SKM-1 treated with dmso at 0.1 percent for 144 hours (cell line): Measurements from ENCODE around the gene ING1.
A peak's percentile ranks its signal among the peaks of the same experiment; 100 is the strongest.
"Not testable (repeated sequence)": the region's sequence is repeated elsewhere in the genome, so short reads cannot be mapped to it uniquely, and the experiment has no call there.

Source experiments
- DNase-seq: peaks from one replicate; lab custom pipeline; 2025; ENCODE audit not compliant: unreplicated experiment; lab: John Stamatoyannopoulos, UW

ING1 gene

DNA sequence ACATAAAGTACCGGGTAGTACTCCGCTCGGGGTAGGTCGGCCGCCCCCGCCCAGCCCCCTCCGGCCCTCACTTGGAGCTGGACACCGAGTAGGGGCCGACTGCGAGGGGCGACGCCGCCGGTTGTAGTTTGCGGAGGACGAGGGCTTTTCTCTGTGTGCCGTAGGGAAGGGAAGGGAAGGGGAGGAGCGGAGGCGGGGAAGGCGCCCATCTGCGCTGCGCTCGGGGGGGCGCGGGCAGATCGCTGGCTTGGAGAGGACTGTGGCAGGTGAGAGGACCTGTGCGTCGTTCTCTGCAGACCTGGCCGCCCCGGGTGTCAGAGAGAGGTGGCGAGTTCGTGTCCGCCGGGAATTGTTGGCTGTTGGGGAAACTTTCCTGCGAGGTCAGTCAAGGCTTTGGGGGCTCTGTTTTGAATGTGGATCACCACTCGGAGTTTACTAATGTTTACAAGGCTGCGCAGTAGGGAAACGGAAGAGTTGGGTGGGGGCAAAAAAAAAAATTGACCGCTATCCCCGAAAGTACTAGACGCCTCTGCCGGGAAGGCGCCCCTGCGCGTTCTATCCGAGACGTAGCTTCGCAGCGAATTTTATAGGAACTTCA lies 1.4 kb downstream of the ING1 start:
- DNase-seq: no peak

DNA sequence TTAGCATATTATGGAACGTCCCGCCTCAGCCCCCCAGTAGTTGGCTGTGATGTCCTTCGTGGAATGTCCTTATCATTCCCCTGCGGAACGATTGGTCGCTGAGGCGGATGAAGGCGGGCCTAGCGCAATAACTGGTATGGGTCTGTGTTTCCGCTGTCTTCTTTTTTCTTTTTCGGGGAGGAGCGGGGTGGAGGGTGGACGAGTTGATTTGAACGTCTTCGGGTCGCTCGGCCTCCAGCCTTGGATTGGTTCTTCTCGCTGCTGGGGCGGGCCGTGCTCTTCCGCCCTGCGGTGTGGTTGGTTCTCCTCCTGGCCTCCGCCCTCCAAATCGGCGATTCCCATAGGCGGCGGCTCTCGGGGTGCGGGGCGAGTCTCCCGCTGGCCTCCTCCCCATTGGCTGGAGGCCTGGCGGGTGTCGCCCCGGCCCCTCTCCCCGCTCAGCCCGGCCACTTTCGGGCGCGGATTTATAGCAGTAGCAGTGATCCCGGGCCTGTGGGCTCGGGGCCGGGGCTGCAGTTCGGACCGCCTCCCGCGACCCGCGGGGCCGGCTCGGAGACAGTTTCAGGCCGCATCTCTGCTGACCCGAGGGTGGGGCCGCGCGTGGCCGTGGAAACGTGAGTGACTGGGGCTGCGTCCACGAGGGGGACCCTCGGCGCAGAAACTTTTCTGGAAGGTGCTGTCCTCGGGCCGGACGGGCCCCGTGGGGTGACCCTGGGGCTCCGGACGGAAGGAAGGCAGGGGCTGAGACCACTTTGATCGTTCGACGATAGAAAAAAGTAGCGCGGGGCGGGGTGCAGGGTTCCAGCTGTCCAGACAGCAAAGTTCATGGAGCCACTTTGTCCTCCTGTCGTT lies 2.1 kb downstream of the ING1 start:
- DNase-seq: peak; percentile 99

DNA sequence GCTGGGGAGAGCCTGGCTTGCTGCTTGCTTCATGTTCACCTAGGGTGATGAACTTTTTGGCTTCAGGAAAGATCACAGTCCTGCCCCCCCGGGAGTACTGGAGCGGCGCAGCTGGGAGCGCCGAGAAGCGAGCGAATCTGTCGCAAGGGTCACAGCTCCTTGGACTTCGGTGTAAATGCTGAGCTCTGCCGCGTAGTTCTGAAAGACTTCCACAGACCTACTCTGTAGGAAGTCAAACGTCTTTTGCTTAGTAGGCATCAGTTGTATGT lies 2.7 kb downstream of the ING1 start:
- no peak for DNase-seq

DNA sequence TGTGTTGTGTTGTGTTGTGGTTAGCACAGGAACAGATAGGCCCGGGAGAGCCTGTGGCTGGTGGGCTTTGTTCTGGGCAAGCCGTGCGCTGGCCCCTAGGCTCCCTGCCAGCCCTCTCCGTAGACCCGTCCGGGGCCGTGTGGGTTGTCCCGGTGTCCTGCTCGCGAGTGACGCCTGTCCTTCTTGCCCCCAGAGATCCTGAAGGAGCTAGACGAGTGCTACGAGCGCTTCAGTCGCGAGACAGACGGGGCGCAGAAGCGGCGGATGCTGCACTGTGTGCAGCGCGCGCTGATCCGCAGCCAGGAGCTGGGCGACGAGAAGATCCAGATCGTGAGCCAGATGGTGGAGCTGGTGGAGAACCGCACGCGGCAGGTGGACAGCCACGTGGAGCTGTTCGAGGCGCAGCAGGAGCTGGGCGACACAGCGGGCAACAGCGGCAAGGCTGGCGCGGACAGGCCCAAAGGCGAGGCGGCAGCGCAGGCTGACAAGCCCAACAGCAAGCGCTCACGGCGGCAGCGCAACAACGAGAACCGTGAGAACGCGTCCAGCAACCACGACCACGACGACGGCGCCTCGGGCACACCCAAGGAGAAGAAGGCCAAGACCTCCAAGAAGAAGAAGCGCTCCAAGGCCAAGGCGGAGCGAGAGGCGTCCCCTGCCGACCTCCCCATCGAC lies 5.7 kb downstream of the ING1 start:
- no peak for DNase-seq

DNA sequence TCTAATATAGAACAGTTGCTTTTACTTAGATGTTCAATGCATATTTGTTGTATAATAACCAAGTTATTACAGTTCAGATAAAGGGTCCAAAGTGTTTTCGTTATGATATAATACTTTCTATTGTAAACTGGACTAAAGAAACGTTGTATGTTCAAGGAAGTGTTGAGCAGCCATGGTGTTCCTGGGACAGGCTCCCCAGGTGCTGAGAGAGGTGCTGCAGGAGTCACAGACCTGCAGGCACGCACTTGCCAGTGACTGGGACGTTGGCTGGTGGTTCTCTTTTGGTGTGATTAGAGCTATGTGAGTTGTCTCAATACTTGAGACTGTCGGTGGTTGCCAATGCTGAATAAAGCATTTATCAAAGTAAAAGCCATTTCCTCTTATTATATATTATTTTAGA lies 9.5 kb downstream of the ING1 start:
- DNase-seq: no peak

DNA sequence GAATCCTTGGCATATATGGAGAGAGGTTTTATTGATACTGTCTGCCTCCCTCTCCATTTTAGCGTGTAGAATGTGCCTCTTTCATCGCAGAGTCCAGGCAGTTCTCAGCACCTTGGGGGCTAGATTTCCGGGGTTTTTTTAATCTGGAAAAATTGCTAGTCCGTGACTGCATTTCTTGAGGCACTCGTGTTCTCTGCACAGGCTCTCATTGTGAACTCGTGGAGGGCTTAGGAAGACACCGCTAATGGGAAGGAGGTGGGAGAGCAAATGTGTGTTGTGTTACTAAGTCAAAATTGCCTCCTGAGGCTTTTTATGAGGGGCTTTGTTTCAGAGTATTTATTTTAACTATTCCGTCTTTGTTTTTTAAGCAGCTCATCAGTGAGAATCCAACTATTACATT lies 10.1 kb downstream of the ING1 start:
- no peak for DNase-seq

DNA sequence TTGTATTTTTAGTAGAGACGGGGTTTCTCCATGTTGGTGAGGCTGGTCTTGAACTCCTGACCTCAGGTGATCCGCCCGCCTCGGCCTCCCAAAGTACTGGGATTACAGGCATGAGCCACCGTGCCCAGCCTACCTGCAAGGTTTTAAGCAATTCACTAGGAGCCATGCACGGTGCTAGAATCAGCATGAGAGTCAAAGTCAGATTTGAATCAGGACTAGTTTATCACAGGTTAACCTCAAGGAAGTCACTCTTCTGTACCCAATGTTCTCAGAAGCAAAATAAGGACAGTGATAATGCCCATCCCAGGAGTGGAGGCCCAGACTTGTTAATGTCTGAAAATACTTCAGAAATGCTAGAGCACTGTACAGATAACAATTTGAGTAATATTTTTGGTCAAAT lies 12.7 kb downstream of the ING1 start:
- not testable (repeated sequence) for DNase-seq

DNA sequence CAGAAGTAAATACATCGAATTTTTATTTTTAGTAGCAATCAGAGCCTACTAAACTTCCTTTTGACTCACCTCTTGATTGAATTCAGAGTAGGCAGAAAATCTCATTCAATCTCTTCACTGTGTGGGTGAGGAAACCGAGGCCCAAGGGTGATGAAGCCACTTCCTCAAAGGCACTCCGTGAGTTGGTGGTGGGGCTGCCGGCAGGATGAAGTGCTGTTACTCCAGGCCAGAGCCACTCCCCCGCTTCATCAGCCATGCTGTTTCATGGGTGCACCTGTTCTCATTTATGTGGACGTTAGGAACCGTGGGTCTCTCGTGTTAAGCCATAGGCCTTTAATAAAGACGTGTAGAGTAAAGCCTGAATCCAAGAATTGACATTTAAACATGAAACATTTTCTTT lies 13.2 kb downstream of the ING1 start:
- peak; percentile 31 for DNase-seq

DNA sequence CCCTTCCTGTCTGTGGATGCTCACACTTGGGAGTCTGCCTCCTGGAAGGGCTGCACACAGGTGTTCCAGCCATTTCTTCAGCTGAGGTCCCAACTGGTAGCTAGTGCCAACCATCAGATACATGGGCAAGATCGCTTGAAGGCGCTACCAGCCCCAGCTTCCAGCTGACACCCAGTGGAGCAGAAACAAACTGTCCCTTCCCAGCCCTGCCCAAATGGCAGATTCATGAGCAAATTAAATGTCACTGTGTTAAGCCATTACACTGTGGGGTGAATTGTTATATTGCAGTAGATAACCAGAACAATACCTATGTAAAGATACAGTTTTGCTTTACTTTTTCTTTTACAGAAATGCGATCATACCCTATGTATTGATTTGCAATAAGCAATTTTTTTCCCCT lies 17.6 kb downstream of the ING1 start:
- DNase-seq: no peak

DNA sequence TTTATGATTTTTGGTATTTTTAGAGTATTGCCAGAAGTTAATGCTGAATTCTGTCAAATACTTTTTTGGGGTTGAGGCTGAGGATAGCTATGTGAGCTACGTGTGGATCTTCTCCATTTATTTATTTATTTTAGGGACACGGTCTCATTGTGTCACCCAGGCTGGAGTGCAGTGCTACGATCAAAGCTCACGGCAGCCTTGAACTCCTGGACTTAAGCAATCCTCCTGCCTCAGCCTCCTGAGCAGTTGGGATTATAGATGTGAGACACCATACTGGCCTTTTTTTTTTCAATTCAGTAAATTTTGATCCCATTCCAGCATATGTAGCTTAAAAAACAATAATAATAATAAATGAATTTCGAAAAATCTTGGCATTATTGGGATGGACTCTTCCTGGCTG lies 21.1 kb downstream of the ING1 start:
- DNase-seq: no peak

DNA sequence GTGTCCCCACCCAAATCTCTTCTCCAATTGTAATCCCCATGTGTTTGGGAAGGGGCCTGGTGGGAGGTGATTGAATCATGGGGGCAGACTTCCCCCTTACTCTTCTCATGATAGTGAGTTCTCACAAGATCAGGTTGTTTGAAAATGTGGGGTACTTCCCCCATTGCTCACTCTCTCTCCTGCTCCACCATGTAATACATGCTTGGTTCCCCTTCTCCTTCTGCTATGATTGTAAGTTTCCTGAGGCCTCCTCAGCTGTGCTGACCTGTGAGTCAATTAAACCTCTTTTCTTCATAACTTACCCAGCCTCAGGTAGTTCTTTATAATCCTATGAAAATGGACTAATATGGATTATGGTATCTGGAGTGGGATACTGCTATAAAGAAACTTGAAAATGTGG lies 24.1 kb downstream of the ING1 start:
- DNase-seq: no peak

DNA sequence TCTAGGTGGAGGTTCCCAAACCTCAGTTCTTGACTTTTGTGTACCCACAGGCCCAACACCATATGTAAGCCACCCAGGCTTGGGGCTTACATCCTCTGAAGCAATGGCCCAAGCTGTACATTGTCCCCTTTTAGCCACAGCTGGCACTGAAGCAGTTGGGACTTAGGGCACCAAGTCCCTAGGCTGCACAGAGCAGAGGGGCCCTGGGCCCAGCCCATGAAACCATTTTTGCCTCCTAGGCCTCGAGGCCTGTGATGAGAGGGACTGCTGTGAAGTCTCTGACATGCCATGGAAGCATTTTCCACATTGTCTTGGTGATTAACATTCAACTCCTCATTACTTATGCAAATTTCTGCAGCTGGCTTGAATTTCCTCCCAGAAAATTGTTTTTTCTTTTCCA lies 30.2 kb downstream of the ING1 start:
- no peak for DNase-seq

DNA sequence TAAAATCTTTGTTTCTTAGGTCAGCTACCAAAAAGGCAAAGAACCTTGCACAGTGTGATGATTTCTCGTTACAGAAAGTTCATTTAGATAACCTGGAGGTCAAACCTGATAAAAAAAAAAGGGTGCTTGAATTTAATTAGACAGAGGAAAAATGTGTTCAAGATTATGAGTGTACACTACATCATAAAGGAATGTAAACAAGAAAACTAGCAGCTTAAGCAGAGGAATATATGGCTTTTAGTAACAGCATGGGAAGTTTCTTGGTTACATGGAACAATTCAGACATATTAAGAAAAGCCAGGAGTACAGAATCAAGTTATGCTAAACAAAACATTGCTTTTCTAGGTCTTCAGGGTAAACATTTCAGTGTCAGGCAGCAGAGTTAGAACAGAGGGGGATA lies 32.9 kb downstream of the ING1 start:
- DNase-seq: no peak

DNA sequence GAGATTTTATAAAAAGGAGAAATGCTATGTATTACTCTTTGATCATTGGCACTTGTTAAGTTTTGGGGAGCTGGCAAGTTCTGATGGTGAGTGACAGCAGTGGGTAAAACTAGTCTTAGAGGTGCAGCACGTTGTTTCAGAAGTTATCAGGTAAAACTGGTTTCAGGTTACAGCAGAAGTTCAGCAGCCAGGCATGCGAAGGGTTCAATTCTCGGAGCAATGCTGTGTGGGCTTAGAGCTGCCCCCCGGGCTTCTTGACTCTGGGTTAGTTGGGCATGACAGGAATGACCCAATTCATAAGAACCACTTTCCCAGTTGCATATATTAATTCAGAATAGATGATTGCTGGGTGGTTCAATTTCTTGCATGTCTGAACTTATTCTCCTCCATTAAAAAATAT lies 34.8 kb downstream of the ING1 start:
- DNase-seq: no peak

DNA sequence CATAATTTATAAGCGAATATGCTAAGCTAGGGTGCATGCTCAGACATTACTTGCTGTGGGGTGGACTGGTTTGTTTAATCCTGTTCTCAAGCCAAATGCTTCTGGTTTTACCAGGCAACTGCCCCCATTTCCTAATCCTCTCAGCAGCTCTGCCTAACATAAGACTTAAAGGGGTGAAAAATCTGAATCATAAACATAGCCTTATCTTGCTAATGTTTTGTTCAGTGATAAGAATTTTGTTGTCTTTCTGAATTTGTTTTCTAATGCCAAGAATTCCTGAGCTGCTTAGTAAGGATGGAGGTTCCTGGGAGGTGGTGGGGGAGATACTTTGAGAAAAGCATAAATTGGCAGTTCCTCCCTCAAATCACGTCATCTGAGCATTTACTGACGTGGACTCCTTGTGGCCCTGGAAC lies 42.7 kb downstream of the ING1 start:
- no peak for DNase-seq

DNA sequence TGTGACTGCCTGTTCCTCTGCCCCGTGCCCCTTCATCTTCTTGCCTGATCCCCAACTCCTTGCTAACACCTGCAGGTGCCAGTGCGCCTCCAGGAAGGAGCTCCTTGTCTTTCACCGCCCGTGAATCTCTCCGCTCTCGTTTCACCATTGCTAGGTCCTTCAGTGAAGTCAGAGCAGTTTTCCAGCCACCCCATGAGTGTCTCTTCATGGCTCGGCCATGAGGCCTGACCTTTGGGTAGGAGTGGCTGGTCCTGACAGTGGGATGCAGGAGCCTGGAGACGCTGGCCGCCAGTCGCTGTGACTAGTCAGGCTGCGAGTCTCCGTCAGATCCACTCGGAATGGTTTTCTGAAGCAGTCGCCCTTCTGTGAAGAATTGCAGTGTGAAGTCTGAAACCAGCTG lies 43.8 kb downstream of the ING1 start:
- DNase-seq: no peak

DNA sequence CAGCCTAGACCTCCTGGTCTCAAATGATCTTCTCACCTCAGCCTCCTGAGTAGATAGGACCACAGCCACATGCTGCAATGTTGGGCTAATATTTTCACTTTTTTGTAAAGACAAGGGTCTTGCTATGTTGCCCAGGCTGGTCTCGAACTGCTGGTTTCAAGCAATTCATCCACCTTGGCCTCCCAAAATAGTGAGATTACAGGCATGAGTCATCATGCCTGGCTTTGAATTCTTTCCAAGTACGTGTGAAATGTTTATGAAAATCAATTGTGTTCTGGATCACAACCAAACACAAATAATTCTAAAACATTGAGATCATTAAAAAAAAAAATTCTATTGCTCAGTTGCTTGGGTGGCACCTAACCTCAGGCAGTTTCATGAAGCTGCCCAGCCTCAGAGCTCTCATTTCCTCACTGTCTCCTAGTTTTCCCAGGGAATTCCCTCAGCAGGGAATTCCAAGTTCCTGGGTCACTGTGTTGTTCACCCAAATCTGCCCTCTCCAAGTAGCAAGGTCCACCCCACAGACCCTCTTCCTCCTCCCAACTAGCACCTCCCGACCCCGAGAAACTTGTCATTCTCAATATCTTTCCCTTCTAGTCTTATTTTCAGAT lies 44.8 kb downstream of the ING1 start:
- DNase-seq: no peak

DNA sequence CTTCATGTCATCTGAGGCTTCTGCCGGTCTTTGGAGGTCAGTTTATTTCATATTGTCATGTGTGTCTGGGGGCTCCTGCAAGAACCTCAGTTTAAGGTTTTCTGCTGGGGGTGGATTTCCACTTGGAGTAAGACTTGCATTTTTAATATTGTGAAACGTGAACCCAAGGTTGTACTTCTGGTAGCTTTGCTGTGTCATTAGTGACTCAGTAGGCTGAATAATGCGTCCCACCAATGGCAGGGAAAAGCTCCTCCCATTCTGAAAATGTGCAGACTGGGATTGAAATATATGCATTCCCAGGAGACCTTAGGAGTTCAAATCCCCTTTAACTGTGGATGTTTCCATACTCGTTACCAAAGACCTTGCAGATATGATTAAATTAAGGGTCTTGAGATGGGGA lies 46.2 kb downstream of the ING1 start:
- no peak for DNase-seq

DNA sequence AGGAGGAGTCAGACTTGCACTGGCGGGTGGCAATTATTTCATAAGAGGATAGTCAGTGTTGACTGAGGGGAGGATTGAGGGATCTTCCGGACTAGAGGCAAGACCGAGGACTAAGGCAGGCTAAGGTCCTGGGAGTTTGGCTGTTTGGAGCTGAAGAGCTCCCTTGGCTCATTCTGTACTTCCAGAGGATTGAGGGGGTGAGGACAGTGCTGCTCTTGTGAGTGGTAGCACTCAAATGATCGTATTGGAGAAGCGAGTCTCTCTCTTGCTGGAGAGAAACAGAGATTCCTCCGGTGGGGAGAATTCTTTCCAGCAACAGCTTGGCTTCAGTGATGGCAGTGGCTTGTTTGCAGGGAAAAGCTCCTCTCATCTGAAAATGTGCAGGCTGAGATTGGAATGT lies 47.1 kb downstream of the ING1 start:
- no peak for DNase-seq

DNA sequence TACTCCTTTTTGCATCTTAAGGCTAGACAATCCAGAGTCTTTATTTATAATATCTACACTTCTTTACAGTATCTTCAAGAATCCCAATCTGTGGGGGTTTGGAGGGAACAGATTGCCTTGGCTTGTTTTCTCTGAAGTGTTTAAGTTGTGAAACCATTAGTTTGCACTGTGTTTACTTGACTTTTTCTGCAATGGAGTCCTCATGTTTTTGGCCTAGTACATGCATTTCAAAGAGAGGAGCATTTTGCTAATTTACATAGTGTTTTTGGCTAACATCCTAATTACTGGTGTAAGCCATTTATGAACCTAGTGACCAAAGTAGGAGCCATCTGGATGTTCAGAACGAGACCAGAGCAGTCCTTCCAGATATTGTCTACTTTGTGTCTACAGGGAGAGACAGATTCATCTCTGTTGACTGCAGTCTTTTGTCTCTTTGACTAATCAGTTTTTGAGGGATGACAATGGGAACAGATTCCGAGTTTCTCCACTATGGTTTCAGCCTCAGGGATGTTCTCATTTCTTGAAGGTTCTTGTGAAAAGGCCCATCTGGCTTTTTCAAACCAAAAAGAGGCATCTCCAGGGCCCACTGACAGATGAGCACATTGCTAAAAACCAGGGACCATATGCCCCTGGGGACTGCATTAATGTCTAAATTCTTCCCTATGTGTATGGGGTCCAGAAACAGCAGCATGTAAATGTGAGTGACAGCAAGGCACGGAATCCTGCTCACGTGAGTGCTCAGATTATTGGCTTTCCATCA lies 53.4 kb downstream of the ING1 start:
- no peak for DNase-seq

DNA sequence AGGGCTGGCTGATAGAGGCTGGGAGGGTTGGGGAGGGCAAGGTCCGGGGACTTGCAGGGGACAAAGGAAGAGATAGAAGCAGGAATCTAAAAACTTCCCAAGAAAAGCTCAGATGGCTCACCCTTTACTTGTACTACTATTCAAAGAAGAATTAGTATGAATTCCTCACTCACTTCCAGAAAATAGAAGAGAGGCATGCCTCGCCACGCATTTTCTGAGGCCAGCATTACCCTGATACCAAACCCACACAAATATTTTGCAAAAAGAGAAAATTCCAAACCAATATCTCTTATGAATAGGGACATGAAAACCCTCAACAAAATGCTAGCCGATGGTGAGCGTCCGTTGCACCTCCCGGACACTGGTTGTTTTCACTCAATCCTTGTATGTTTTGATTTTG lies 54.0 kb downstream of the ING1 start:
- no peak for DNase-seq
